Dendritic cell treated with granulocyte-macrophage colony-stimulating factor and Interleukin-4, amounts not matched to agents 40 ng/mL and 50 ng/mL, for 4 days (primary cell): Measurements from ENCODE around the gene NRIP3.
"Not testable (repeated sequence)": the region's sequence is repeated elsewhere in the genome, so short reads cannot be mapped to it uniquely, and the experiment has no call there.

Experiments
- H3K27ac Mint-ChIP-seq: one replicate; pipeline ENCODE4 v1.8.0; 2022; ENCODE audit warnings: mild to moderate bottlenecking, mixed read lengths
- H3K27me3 Mint-ChIP-seq: one replicate; pipeline ENCODE4 v1.8.0; 2022; ENCODE audit warnings: mild to moderate bottlenecking, mixed read lengths
- H3K36me3 Mint-ChIP-seq: one replicate; pipeline ENCODE4 v1.8.0; 2022; ENCODE audit warnings: low read depth, mixed read lengths
- H3K4me1 Mint-ChIP-seq: one replicate; pipeline ENCODE4 v1.8.0; 2022; ENCODE audit warnings: low read depth, mixed read lengths
- H3K4me3 Mint-ChIP-seq: one replicate; pipeline ENCODE4 v1.8.0; 2022; ENCODE audit warnings: mild to moderate bottlenecking, moderate library complexity, mixed read lengths
- H3K9me3 Mint-ChIP-seq: one replicate; pipeline ENCODE4 v1.8.0; 2022; ENCODE audit warnings: mixed read lengths
- intact Hi-C: fragments of 100-400 bp; cut with micrococcal nuclease; formaldehyde crosslinking; loops from one replicate; pipeline ENCODE4 v1.15.0; 2022

The NRIP3 gene

DNA sequence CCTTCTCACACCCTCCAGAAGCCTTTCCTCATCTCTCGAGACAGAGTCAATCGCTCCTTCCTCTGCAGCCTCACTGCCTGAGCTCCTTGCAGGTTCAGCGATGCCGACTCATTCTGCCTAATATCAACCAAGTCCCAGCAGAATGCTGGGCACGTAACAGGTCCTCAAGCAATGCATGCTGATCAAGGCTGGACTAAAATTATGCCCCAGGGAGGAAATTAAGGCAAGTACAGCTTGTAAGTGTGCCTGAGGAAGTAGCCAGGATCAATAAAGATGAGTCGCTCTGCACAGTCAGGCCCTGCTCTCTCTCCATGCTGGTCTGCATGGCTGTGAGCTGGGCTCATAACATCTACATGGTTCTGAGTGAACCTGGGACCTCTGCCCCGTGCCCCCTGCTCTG, 25.6 kb upstream of the NRIP3 start:
- no peaks in the 10 kb centered on the region for H3K9me3 Mint-ChIP-seq
- H3K27me3 Mint-ChIP-seq = peaks cover 3% of the 10 kb centered on the region
- intact Hi-C loops = no loop called here
- peaks cover 7% of the 10 kb centered on the region for H3K4me1 Mint-ChIP-seq
- no peak overlapping the region for H3K27ac Mint-ChIP-seq
- no peak overlapping the region for H3K4me3 Mint-ChIP-seq
- no peaks in the 10 kb centered on the region for H3K36me3 Mint-ChIP-seq

DNA sequence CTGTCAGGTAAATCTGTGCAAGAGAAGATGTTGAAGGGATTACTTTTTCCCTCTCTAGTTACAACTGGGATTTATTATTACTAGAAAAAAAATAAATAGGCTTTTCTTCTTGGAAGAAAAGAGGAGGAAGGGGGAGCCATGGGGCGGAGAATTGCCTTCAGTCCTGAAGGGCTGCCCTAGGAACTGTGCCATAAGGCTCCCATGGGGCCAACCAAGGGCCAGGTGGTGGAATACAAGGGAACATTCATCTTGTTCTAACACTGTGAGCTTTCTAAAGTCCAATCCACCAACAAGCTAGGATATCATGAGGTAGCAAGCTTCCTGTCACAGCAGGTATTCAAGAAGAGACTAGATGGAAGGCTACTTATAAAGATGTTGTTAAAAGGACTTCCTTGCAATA, 24.8 kb upstream of the NRIP3 start:
- Mint-ChIP-seq H3K4me1 (peaks cover 8% of the 10 kb centered on the region), H3K9me3 (no peaks in the 10 kb centered on the region), H3K4me3 (no peak overlapping the region), H3K36me3 (no peaks in the 10 kb centered on the region), H3K27me3 (peaks cover 1% of the 10 kb centered on the region), H3K27ac (no peak overlapping the region)
- intact Hi-C loops = no loop called here

DNA sequence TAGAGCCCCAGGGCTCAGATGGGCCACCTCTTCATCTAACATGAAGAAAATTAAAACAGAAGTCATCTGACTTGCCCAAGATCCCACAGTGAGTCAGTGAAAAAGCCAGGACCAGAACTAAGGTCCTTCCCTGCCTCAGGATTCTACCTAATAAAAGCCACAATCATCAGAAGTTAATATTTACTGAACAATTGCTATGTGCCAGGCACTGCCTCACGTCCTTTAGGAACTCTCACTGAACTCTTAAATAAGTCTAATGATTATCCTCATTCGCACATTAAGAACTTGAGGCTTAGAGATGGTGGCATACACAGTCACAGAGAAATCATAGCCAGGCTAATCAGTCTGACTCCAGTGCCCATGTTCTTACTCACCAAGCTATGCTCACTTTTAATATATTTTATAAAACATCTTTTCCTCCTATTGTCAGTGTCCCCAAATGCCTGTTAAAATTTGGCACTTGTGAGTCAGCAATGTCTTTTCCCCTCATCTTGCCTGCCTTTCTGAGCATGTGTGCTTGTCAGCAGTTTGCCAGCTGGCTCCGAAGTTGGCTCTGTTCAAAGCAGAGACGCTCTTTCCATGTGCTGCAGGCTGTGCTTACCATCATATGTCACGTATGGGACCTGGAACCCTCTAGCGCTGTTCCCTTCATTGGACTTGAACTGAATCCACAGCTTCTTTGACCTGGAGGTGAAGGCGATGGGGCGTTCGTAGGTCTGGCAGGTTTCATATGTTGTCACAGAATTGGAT, 21.5 kb upstream of the NRIP3 start:
- Mint-ChIP-seq H3K27ac (no peak overlapping the region), H3K36me3 (no peaks in the 10 kb centered on the region), H3K4me1 (peaks cover 22% of the 10 kb centered on the region), H3K27me3 (peaks cover 1% of the 10 kb centered on the region), H3K4me3 (no peak overlapping the region), H3K9me3 (no peaks in the 10 kb centered on the region)
- intact Hi-C loops = no loop called here

DNA sequence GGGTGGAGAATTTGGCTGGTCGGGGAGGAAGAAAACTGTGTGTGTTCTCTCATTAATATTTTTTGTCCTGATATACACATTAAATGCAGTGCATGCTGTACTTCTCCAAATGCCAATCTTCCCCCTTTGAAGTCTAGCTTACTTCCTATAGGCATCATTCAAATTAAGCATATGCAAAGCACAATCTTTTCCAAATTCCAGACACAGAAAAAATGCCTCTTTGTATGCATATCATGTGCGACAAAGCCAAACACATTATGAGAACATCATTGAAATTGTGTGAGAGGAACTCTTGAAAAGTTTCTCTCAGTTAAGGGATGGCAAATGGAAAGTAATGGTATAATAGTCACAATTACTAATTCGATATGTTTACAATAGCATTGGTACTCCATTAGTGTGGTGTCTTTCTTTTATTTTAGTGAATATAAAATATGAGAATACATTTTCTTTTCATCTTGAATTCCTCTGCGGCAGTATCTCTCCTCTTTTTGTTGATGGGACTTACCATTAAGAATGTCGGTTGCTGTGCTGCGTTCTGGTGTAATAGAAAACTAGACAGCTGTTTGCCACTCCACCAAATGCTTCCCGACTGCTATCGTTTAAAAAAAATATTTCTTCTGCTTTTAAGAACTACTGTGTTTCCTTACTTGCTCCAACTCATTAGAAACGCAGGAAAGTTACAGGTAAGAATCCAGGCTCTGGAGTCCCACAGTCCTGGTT, 19.3 kb upstream of the NRIP3 start:
- no peak overlapping the region for H3K4me3 Mint-ChIP-seq
- peaks cover 8% of the 10 kb centered on the region for H3K9me3 Mint-ChIP-seq
- intact Hi-C loops = no loop called here
- H3K4me1 Mint-ChIP-seq = peaks cover 27% of the 10 kb centered on the region
- H3K27me3 Mint-ChIP-seq = peaks cover 1% of the 10 kb centered on the region
- H3K36me3 Mint-ChIP-seq = no peaks in the 10 kb centered on the region
- peak overlapping the region; percentile 42 for H3K27ac Mint-ChIP-seq

DNA sequence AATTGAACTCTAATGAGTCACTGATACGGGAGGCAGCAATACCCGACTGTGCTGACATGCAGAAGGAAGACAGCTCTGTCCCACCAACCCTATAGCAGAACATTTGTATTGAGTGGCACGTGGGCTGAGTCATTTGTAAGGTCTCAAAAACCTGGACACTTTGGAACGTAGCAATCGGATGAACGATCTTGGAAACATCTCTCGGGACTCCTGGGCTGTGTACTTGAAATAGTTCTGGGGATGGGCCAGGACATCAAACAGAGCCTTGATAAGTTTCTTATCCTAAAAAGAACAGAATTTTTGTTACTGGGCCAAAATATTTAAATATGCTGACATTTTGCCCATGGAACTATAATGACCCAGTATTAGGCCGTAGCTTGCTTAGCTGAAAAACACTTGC, 17.1 kb upstream of the NRIP3 start:
- Mint-ChIP-seq H3K9me3 (peaks cover 8% of the 10 kb centered on the region), H3K27ac (no peak overlapping the region), H3K27me3 (peaks cover 1% of the 10 kb centered on the region), H3K36me3 (no peaks in the 10 kb centered on the region), H3K4me1 (peaks cover 42% of the 10 kb centered on the region), H3K4me3 (no peak overlapping the region)
- intact Hi-C loops = no loop called here

DNA sequence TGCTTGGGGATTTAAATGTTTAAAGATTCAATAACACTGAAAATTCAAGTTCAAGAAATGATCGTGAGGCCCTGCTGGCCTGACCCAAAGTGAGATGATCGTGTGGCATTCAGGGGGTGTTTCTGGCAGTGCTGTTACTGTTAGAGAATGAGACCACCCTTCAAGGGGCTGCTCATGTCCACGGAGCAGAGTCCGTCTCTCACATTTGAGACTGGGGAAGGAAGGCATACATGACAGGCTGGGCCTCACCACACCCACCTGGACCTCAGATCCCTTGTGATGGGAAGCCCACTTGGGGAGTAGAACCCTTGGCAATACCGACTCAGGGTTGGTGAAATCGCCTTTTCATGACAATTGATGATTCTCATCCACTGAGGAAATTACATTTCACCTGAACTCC, 16.1 kb upstream of the NRIP3 start:
- H3K4me1 Mint-ChIP-seq = peaks cover 50% of the 10 kb centered on the region
- intact Hi-C loops = loop anchor here (5.0 kb wide), 2 partner anchors 42 to 58 kb away; partner anchors contain the start of gene TMEM9B

DNA sequence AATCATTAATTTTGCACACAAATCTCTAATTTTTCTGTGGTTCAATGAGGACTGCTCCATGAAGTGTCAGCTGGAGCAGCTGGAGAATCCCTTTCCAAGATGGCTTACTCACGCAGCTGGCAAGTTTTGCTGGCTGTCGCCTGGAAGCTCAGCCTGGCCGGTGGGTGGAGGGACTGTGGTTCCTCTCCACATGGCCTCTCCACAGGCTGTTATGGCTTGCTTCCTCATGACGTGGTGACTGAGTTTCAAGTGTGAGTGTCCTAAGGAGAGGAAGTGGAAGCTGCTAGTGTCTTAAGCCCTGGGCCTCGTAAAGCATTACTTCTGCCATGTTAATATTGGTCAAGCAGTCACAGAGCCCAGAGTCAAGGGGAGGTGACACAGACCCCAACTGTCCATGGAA, 14.0 kb upstream of the NRIP3 start:
- intact Hi-C loops = loop anchor here (5.0 kb wide), 2 partner anchors 45 to 55 kb away; partner anchors contain the start of gene TMEM9B
- Mint-ChIP-seq H3K4me1 (peaks cover 40% of the 10 kb centered on the region), H3K27me3 (no peaks in the 10 kb centered on the region), H3K9me3 (peaks cover 8% of the 10 kb centered on the region), H3K36me3 (no peaks in the 10 kb centered on the region), H3K4me3 (no peak overlapping the region), H3K27ac (peak overlapping the region; percentile 68)

More for the DNA sequence above, 16.1 kb upstream of the NRIP3 start:
- H3K27me3 Mint-ChIP-seq = no peaks in the 10 kb centered on the region
- no peak overlapping the region for H3K4me3 Mint-ChIP-seq
- no peak overlapping the region for H3K27ac Mint-ChIP-seq
- H3K9me3 Mint-ChIP-seq = peaks cover 8% of the 10 kb centered on the region
- no peaks in the 10 kb centered on the region for H3K36me3 Mint-ChIP-seq

DNA sequence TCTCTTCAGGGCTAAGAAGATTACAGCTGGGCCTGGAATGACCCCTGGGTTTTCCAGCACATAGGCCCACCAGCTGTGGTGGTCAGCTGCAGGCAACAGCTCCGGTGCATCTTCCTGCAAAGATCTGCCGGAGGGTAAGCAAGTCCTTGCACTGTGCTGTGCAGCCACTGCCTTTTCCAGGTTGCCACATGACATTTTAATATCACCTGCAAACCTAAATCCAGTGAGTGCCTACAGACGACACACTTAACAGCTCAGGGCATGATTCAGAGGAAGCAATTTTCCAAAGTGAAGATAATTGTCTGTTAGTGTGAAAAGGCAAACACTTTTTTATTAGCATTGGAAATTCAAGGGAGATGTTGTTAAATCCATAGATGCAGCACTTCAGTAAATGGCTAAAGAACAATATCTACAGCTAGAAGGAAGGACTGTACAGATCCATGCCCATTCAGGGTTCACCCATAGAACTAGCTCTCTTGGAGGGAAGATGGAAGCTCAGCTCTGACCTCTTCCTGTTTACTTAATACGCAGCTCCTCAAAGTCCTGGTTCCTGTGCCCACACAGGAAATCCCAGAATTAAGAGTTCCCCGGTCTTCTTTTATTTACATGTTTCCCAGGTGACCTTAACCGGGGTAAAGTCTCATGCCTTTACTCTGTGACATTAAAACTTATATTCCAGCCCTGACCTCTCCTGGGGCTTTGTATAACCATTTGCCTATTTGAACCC, 13.3 kb upstream of the NRIP3 start:
- no peaks in the 10 kb centered on the region for H3K27me3 Mint-ChIP-seq
- H3K4me3 Mint-ChIP-seq = no peak overlapping the region
- H3K27ac Mint-ChIP-seq = peak overlapping the region; percentile 68
- peaks cover 33% of the 10 kb centered on the region for H3K4me1 Mint-ChIP-seq
- H3K9me3 Mint-ChIP-seq = peaks cover 8% of the 10 kb centered on the region
- no peaks in the 10 kb centered on the region for H3K36me3 Mint-ChIP-seq
- intact Hi-C loops = loop anchor here (5.0 kb wide), 2 partner anchors 45 to 55 kb away; partner anchors contain the start of gene TMEM9B

DNA sequence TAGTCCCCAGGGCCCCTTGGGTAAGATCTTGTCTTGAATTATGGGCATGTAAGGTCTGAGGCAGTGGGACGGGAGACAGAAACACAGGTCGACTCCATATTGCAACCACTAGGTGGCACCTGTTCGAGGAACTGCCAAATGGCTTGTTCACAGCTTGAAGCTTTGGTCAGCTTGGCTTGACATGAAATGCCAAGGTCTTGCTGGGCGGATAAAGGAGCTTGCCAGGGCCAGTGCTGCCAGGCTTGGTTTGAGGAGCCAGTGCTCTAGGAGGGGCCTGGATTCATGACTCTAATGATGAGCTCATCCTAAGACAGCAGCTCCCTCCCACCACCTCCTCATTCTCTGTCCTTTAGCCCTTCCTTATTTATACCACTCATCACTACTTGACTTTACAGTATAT, 11.9 kb upstream of the NRIP3 start:
- Mint-ChIP-seq H3K27ac (no peak overlapping the region), H3K27me3 (peaks cover 4% of the 10 kb centered on the region), H3K4me1 (peaks cover 32% of the 10 kb centered on the region), H3K36me3 (no peaks in the 10 kb centered on the region), H3K9me3 (peaks cover 8% of the 10 kb centered on the region), H3K4me3 (no peak overlapping the region)
- intact Hi-C loops = loop anchor here (1.0 to 5.0 kb wide), 3 partner anchors 47 to 122 kb away; partner anchors contain the start of gene TMEM9B

DNA sequence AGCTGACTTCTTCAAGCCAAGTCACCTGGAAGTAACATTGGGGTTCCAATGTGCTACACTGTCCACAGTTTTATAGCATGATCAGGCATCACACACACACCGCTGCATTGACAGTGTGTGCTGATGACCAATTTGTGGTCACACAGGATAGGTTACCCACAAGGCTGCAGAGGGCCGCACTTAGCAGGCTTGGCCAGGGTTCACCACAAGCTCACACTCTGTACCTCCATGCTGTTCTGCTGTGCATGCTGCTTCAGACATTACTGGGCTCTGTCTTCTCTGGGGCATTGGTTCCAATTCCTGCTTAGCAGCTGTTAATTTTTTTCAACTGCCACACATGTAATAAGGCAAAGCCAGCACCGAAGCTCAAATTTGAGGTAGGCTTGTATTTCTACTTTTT, 11.0 kb upstream of the NRIP3 start:
- Mint-ChIP-seq H3K9me3 (peaks cover 8% of the 10 kb centered on the region), H3K4me1 (peaks cover 32% of the 10 kb centered on the region), H3K27ac (no peak overlapping the region), H3K4me3 (no peak overlapping the region), H3K36me3 (no peaks in the 10 kb centered on the region), H3K27me3 (peaks cover 10% of the 10 kb centered on the region)
- intact Hi-C loops = loop anchor here (1.0 to 5.0 kb wide), 3 partner anchors 47 to 122 kb away; partner anchors contain the start of gene TMEM9B

DNA sequence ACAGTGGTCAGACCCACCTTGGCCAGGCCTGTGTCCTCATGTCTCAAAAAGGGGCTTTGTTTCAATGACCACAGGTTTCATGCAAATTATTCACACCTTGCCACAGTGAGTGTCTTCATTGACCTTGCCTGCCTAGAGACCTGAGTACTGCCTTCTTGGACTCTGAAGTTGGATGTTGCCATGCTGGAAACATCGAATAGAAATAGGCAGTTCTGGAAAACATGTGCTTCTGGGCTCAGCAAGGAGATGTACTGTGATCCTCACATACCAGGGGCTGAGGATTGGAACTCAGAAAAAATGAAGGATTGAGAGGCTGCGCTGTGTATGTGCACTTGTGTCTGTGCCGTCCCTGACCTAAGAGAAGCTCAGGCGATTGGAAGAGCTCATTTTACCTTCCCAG, 9.6 kb upstream of the NRIP3 start:
- intact Hi-C loops = no loop called here
- Mint-ChIP-seq H3K36me3 (no peaks in the 10 kb centered on the region), H3K27me3 (peaks cover 13% of the 10 kb centered on the region), H3K9me3 (peaks cover 1% of the 10 kb centered on the region), H3K4me3 (no peak overlapping the region), H3K27ac (no peak overlapping the region), H3K4me1 (peaks cover 25% of the 10 kb centered on the region)

DNA sequence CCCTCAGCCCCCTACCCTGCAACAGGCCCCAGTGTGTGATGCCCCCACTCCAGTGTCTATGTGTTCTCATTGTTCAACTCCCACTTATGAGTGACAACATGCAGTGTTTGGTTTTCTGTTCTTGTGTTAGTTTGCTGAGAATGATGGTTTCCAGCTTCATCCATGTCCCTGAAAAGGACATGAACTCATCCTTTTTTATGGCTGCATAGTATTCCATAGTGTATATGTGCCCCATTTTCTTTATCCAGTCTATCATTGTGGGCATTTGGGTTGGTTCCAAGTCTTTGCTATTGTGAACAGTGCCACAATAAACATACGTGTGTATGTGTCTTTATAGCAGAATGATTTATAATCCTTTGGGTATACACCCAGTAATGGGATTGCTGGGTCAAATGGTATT, 5.7 kb upstream of the NRIP3 start:
- H3K27me3 Mint-ChIP-seq = peaks cover 31% of the 10 kb centered on the region
- intact Hi-C loops, H3K9me3 Mint-ChIP-seq: not testable (repeated sequence)

DNA sequence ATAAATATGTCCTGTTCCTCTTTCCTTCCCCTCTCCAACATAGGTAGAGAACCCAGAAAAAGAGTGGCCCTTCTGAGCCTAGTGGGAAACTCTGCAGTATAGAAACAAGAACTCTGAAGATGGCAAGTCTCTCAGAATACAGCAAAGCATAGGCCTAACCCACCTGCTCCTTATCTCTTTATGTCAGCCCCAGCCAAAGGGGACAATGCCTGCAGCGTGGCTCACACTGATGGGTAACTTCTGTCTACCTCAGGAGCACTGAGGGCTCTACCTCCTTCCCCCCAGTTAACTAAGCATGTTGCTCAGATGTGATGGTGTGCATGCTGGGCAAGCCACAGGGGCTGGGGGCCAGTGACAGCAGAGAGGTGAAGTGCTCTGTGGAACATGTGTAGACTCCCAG, 4.9 kb upstream of the NRIP3 start:
- Mint-ChIP-seq H3K36me3 (no peaks in the 10 kb centered on the region), H3K4me1 (no peaks in the 10 kb centered on the region), H3K27me3 (peaks cover 36% of the 10 kb centered on the region), H3K9me3 (no peaks in the 10 kb centered on the region), H3K27ac (no peak overlapping the region), H3K4me3 (no peak overlapping the region)
- intact Hi-C loops = no loop called here

More for the DNA sequence above, 5.7 kb upstream of the NRIP3 start:
- H3K27ac Mint-ChIP-seq, H3K36me3 Mint-ChIP-seq, H3K4me1 Mint-ChIP-seq, H3K4me3 Mint-ChIP-seq: not testable (repeated sequence)

DNA sequence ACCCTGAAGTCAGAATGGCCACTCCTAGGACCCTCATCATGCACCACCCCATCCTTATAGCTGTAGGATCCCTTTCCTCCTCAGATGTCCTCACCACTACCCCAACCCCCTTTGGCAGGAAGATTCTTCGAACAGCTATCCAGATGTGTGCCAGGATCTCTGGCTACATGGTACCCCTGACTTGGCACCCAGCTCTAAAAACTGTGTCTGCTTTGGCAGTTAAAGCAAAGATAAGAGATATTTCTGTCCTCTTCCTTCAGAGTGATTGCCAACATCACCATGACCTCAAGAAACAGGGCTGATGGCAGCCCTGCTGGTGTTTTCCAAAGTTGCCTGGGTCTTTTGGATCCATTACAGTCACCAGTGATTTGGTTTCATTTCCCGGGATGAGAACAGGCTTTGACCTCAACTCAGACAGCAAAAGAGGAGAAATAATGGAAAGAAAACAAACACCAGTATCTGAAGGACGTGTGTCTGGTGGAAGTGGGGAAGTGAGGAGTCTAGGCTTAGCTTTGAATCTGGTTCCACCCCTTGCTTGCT, 4.3 kb upstream of the NRIP3 start:
- intact Hi-C loops = no loop called here
- no peaks in the 10 kb centered on the region for H3K9me3 Mint-ChIP-seq
- H3K27ac Mint-ChIP-seq = no peak overlapping the region
- no peak overlapping the region for H3K4me3 Mint-ChIP-seq
- no peaks in the 10 kb centered on the region for H3K36me3 Mint-ChIP-seq
- H3K4me1 Mint-ChIP-seq = peaks cover 4% of the 10 kb centered on the region
- H3K27me3 Mint-ChIP-seq = peaks cover 41% of the 10 kb centered on the region
